Activated CD8-positive, alpha-beta T cell treated with anti-CD3 and anti-CD28 coated beads, Interleukin-2, amount 10 ng/mL, durations not matched to agents 7 days and 5 days (primary cell): ENCODE measurements around the gene MYRIP. TPM values are rescaled to one million over a fixed set of nuclear protein-coding genes. Genes with fewer than 3 reads are reported as not detected.
"Not testable (repeated sequence)": the region's sequence is repeated elsewhere in the genome, so short reads cannot be mapped to it uniquely, and the experiment has no call there.

Source experiments
- ATAC-seq: fragments of 150-1000 bp; cut with Tn5 transposase; one replicate; pipeline ENCODE4 v1.10.0; 2021; ENCODE audit warnings: moderate library complexity
- CTCF ChIA-PET: fragments of 350-600 bp; sonication (Branson Sonifier 250); formaldehyde crosslinking; loops from one replicate; lab custom pipeline; 2021; ENCODE audit warnings: antibody characterized with exemption; lab: Charles Lee
- POLR2A ChIA-PET: fragments of 350-600 bp; sonication (Branson Sonifier 250); formaldehyde crosslinking; loops from one replicate; lab custom pipeline; 2021; ENCODE audit warnings: antibody characterized with exemption; lab: Charles Lee
- DNase-seq: peaks from one replicate; pipeline ENCODE4 v3.0.0-alpha.2; 2020
- H3K27ac Mint-ChIP-seq: one replicate; pipeline ENCODE4 v1.8.0; 2021; ENCODE audit warnings: mild to moderate bottlenecking, mixed read lengths
- H3K27me3 Mint-ChIP-seq: one replicate; pipeline ENCODE4 v1.8.0; 2021; ENCODE audit warnings: low read depth, mixed read lengths
- H3K36me3 Mint-ChIP-seq: one replicate; pipeline ENCODE4 v1.8.0; 2021; ENCODE audit warnings: low read depth, mixed read lengths
- H3K4me1 Mint-ChIP-seq: one replicate; pipeline ENCODE4 v1.8.0; 2021; ENCODE audit warnings: low read depth, mixed read lengths
- H3K4me3 Mint-ChIP-seq: one replicate; pipeline ENCODE4 v1.8.0; 2021; ENCODE audit warnings: mild to moderate bottlenecking, mixed read lengths
- H3K9me3 Mint-ChIP-seq: one replicate; pipeline ENCODE4 v1.8.0; 2022; ENCODE audit warnings: mixed read lengths; ENCODE audit not compliant: insufficient read depth
- total RNA-seq, 2 experiments: library from RNA; stranded (reverse); gene quantifications; one replicate each; pipeline ENCODE4 v1.2.3, GENCODE V29; 2021

The MYRIP gene
- total RNA-seq, 2 experiments from 2014 or later = not detected

DNA sequence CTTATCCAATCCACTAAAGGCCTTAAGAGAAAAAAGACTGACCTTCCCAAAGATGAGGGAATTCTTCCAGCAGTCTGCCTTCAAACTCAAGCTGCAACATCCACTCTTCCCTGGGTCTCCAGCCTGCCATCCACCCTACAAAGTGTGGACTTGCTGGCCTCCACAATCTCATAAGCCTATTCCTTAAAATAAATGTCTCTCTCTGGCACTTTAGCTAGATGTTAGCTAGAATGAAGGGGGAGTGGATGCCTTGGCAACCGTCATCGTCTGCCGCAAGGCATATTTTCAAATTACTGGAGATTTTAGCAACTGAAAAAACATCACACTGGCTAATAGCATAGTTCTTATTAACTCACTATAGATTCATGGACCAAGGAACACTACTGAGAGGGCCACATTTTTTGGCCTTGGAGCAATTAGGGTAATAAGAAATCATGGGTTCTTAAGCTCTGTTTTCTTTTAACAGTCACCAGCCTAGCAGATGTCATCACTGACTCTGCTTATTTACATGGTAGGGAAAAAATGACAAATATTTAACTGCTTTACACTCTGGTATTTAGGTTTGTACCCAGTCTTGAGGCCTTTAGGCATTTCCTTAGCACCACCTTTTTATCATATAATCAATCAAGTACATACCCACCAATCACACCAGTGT is 245.3 kb downstream of the MYRIP start:
- H3K4me3 Mint-ChIP-seq = no peak overlapping the region
- ChIA-PET POLR2A (no interaction called here), CTCF (no interaction called here)
- peaks cover 2% of the 10 kb centered on the region for H3K27me3 Mint-ChIP-seq
- ATAC-seq = no peak
- H3K27ac Mint-ChIP-seq = no peak overlapping the region
- no peaks in the 10 kb centered on the region for H3K36me3 Mint-ChIP-seq
- no peaks in the 10 kb centered on the region for H3K4me1 Mint-ChIP-seq
- DNase-seq = no peak
- H3K9me3 Mint-ChIP-seq = no peaks in the 10 kb centered on the region

DNA sequence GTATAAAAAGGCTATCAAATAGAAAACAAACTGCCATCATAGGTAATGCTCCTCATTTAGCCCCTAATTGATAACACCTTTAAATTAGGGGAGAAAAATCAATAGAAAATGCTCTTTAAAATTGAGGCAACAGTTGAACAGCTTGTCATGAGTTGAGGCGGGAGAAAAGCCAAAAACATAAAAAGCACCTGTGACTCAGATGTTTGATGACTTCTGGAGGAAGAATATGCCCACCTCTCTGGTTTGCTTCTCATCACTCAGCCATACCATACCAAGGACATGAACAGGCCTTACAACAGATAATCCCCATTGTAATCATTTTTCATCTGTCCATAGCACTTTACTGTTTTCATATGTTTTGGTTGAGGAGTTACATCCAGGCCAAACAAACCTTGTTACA is 246.0 kb downstream of the MYRIP start:
- POLR2A ChIA-PET = no interaction called here
- H3K27me3 Mint-ChIP-seq = peaks cover 2% of the 10 kb centered on the region

DNA sequence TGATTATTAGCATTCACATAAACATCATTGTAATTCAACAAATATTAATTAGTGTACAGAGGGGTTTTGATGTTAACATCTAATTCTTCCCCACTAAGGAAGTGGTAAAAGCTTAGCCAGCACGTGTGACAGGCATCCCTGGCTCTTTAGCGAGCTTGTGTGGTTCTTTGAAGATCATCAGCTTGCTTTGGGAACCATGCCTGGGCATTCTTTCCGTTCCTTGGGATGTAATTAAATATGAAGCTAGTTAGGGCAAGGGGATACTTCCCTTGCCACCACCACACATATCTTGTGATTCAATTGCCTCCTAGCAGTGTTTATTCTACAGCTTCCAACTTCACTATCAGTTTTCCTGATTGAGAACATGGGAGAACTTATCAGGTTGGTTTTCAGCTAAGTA is 246.5 kb downstream of the MYRIP start:
- H3K9me3 Mint-ChIP-seq = no peaks in the 10 kb centered on the region
- CTCF ChIA-PET = interaction anchor here (0.6 kb wide), 1 partner anchor 524 kb away, joined by 3 read pairs; no protein-coding TSS in a partner anchor
- DNase-seq (no peak), ATAC-seq (no peak)
- peaks cover 2% of the 10 kb centered on the region for H3K27me3 Mint-ChIP-seq
- H3K4me3 Mint-ChIP-seq = no peak overlapping the region
- POLR2A ChIA-PET = no interaction called here
- H3K36me3 Mint-ChIP-seq = no peaks in the 10 kb centered on the region
- no peak overlapping the region for H3K27ac Mint-ChIP-seq
- no peaks in the 10 kb centered on the region for H3K4me1 Mint-ChIP-seq

More for the DNA sequence above, 246.0 kb downstream of the MYRIP start:
- DNase-seq (no peak), ATAC-seq (no peak)
- Mint-ChIP-seq H3K4me3 (no peak overlapping the region), H3K36me3 (no peaks in the 10 kb centered on the region), H3K27ac (no peak overlapping the region), H3K4me1 (no peaks in the 10 kb centered on the region), H3K9me3 (no peaks in the 10 kb centered on the region)
- CTCF ChIA-PET = no interaction called here

DNA sequence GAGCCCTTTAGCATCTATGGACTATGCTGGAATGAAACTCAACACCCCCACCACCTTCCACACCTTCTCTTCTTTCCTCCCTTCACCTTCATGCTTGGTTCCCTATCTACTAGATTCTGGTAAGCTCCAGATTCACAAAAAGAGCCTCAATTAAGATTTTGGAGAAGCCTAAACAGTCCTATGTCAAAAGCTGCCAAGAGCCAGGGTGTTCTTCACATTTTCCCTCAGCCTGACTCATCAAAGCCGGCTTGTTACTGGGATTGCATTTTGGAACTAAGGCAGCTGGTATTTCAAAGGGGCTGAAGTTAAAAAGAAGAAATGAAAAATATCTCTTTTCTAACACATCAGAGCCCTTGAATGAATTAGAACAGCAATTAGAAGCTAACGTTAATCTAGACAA is 247.7 kb downstream of the MYRIP start:
- no peak overlapping the region for H3K27ac Mint-ChIP-seq
- H3K4me1 Mint-ChIP-seq = no peaks in the 10 kb centered on the region

DNA sequence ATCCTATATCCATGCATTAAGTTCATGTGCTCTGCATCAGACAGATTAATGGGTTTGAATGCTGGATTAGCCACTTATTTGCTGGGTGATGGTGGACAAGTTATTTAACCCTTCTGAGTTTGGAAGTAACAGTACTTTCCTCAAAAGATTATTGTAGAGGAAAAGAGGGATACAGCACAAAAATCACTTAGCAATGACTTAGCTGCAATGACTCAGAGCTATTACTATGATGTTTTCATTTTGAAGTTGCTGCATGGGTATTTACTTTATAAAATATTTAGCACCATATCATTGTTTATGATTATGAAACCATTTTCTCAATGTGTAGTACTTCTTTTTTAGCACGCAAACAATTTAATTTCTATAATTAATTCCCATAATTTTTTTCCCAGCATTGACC is 248.4 kb downstream of the MYRIP start:
- Mint-ChIP-seq H3K36me3 (no peaks in the 10 kb centered on the region), H3K27ac (no peak overlapping the region), H3K27me3 (peaks cover 4% of the 10 kb centered on the region), H3K4me3 (no peak overlapping the region), H3K4me1 (no peaks in the 10 kb centered on the region), H3K9me3 (no peaks in the 10 kb centered on the region)
- DNase-seq = no peak
- ChIA-PET POLR2A (no interaction called here), CTCF (no interaction called here)
- ATAC-seq = no peak

More for the DNA sequence above, 247.7 kb downstream of the MYRIP start:
- H3K27me3 Mint-ChIP-seq = peaks cover 4% of the 10 kb centered on the region
- POLR2A ChIA-PET = no interaction called here
- CTCF ChIA-PET = no interaction called here
- DNase-seq = no peak
- ATAC-seq = no peak
- no peaks in the 10 kb centered on the region for H3K9me3 Mint-ChIP-seq
- H3K4me3 Mint-ChIP-seq = no peak overlapping the region
- no peaks in the 10 kb centered on the region for H3K36me3 Mint-ChIP-seq

GRCh38 chr3:40068636-40069035 is 259.2 kb downstream of the MYRIP start:
- CTCF ChIA-PET = no interaction called here
- POLR2A ChIA-PET = no interaction called here

GRCh38 chr3:40070816-40071215 is 261.4 kb downstream of the MYRIP start:
- no peak for DNase-seq
- Mint-ChIP-seq H3K27me3 (peaks cover 6% of the 10 kb centered on the region), H3K36me3 (no peaks in the 10 kb centered on the region), H3K9me3 (no peaks in the 10 kb centered on the region), H3K4me3 (no peak overlapping the region), H3K4me1 (no peaks in the 10 kb centered on the region), H3K27ac (no peak overlapping the region)
- POLR2A ChIA-PET = no interaction called here
- CTCF ChIA-PET = no interaction called here
- no peak for ATAC-seq

More at GRCh38 chr3:40068636-40069035, 259.2 kb downstream of the MYRIP start:
- Mint-ChIP-seq H3K9me3 (no peaks in the 10 kb centered on the region), H3K4me3 (no peak overlapping the region), H3K36me3 (no peaks in the 10 kb centered on the region), H3K4me1 (no peaks in the 10 kb centered on the region), H3K27me3 (peaks cover 4% of the 10 kb centered on the region), H3K27ac (no peak overlapping the region)
- DNase-seq (no peak), ATAC-seq (no peak)

GRCh38 chr3:40071683-40072238 is 262.4 kb downstream of the MYRIP start:
- Mint-ChIP-seq H3K36me3 (no peaks in the 10 kb centered on the region), H3K4me3 (no peak overlapping the region), H3K27ac (no peak overlapping the region), H3K4me1 (no peaks in the 10 kb centered on the region), H3K9me3 (no peaks in the 10 kb centered on the region), H3K27me3 (peaks cover 6% of the 10 kb centered on the region)
- DNase-seq = no peak
- ATAC-seq = no peak
- ChIA-PET CTCF (no interaction called here), POLR2A (no interaction called here)

DNA sequence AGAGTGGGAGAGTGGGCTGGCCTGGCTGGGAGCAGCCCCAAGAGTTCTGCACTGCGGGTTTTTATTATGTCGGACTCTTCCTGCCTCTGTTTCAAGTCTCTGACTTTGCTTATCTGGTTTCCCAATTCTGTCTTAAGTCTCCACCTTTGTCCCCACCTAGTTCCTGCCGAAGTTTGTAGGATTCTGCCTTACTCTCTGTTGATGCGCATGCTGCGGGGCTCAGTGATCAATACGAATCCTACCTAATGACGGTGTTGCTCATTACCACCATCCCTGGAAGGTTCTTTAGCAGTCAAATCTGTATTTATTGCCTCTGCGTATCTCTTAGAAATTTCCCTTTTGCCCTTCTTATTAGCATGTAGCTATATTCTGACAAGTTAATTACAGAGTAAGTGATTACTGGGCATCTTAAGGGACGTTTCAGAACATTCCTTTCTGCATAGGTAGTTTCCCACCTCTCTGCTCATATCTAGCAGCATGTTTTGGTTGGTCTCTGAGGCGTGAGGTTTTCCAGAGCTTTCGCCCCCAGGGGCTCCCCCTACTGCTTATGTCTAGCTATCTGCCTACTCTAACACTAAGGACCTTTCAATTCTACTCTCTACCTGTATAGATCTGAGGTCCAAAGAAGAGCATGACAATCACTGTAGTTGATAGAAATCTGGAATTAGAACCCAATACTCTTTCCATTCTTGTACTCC is 264.1 kb downstream of the MYRIP start:
- no peaks in the 10 kb centered on the region for H3K36me3 Mint-ChIP-seq
- ATAC-seq = no peak
- peaks cover 6% of the 10 kb centered on the region for H3K27me3 Mint-ChIP-seq
- no peak overlapping the region for H3K27ac Mint-ChIP-seq
- ChIA-PET POLR2A (no interaction called here), CTCF (no interaction called here)
- no peaks in the 10 kb centered on the region for H3K9me3 Mint-ChIP-seq
- no peak for DNase-seq
- H3K4me3 Mint-ChIP-seq = no peak overlapping the region
- no peaks in the 10 kb centered on the region for H3K4me1 Mint-ChIP-seq

- H3K9me3 Mint-ChIP-seq, DNase-seq, H3K27ac Mint-ChIP-seq, CTCF ChIA-PET, H3K36me3 Mint-ChIP-seq, H3K27me3 Mint-ChIP-seq, POLR2A ChIA-PET, H3K4me1 Mint-ChIP-seq, ATAC-seq, H3K4me3 Mint-ChIP-seq: not testable (repeated sequence)
Observed at GRCh38 chr3:40077139-40077538, 267.7 kb downstream of the MYRIP start.

GRCh38 chr3:40077828-40078492 is 268.6 kb downstream of the MYRIP start:
- ATAC-seq, H3K27me3 Mint-ChIP-seq, CTCF ChIA-PET, H3K4me3 Mint-ChIP-seq, H3K4me1 Mint-ChIP-seq, H3K36me3 Mint-ChIP-seq, DNase-seq, H3K27ac Mint-ChIP-seq, H3K9me3 Mint-ChIP-seq, POLR2A ChIA-PET: not testable (repeated sequence)

- Mint-ChIP-seq H3K9me3 (peaks cover 4% of the 10 kb centered on the region), H3K4me3 (no peak overlapping the region), H3K27me3 (peaks cover 4% of the 10 kb centered on the region), H3K4me1 (no peaks in the 10 kb centered on the region), H3K27ac (no peak overlapping the region), H3K36me3 (no peaks in the 10 kb centered on the region)
- ATAC-seq = no peak
- CTCF ChIA-PET = no interaction called here
- POLR2A ChIA-PET = no interaction called here
- DNase-seq = no peak
Observed at GRCh38 chr3:40078590-40078989, 269.2 kb downstream of the MYRIP start.
